HCT116 (cell line): Measurements from ENCODE around the gene ATP13A5. TPM values are rescaled to one million over a fixed set of nuclear protein-coding genes. Genes with fewer than 3 reads are reported as not detected.

ENCODE experiments used
- ATAC-seq: fragments of 200-7000 bp; cut with Tn5 transposase; 2 replicates; pipeline ENCODE4 v1.9.1; 2020; ENCODE audit warnings: mild to moderate bottlenecking, moderate library complexity
- BruUV-seq: library from RNA; stranded (reverse); fragments of 400-500 nt; replicated peaks from 2 replicates; lab custom pipeline; 2021; lab: Mats Ljungman, UMichigan
- CTCF ChIA-PET: fragments of 300-600 bp; sonication (Branson Sonifier 250); formaldehyde crosslinking; loops from one replicate; lab custom pipeline; 2021; ENCODE audit warnings: antibody characterized with exemption; lab: Charles Lee
- POLR2A ChIA-PET: fragments of 300-600, 350-600 bp; sonication (Branson Sonifier 250); formaldehyde crosslinking; loops from one replicate; lab custom pipeline; 2021; ENCODE audit warnings: antibody characterized with exemption; lab: Charles Lee
- RAD21 ChIA-PET, 2 experiments: fragments of 300-600 bp; sonication (Branson Sonifier 250); formaldehyde crosslinking; loops; one replicate each; lab custom pipeline; 2023; ENCODE audit warnings: low total read pairs in 2 of 2; ENCODE audit not compliant: uncharacterized antibody in 2 of 2, unreplicated experiment in 2 of 2, low non-redundant PET in 1 of 2; lab: Charles Lee
- DNase-seq: peaks from one replicate; pipeline ENCODE4 v3.0.0-alpha.2; 2010; ENCODE audit warnings: low read depth, low spot score
- H2AFZ ChIP-seq: fragments of 200-600 bp; shearing (Covaris generic), sonication (generic); 2 replicates; pipeline ENCODE4 v1.6.1; 2017; ENCODE audit warnings: low read depth, mixed run types, mixed read lengths, antibody characterized with exemption, low read length; ENCODE audit not compliant: poor library complexity, severe bottlenecking
- H3K27ac ChIP-seq: 2 replicates; pipeline ENCODE4 v1.5.1; 2012; ENCODE audit warnings: low read depth, low read length
- H3K27me3 ChIP-seq: fragments of 200-600 bp; sonication (generic); 2 replicates; pipeline ENCODE4 v1.6.1; 2016; ENCODE audit warnings: mixed run types, low read length, mixed read lengths; ENCODE audit not compliant: insufficient read depth
- H3K36me3 ChIP-seq, 2 experiments: fragments of 200-500 bp in 1 of 2; fragments of 200-600 bp in 1 of 2; sonication (Bioruptor generic) in 1 of 2; sonication (generic) in 1 of 2; 2 replicates each; pipeline versions ENCODE4 v1.5.1 to v1.6.1; 2014 to 2016; ENCODE audit warnings: low read length in 2 of 2, inconsistent platforms in 1 of 2, mixed read lengths in 1 of 2, mixed run types in 1 of 2; ENCODE audit not compliant: insufficient read depth in 2 of 2, control insufficient read depth in 1 of 2
- H3K4me1 ChIP-seq, 2 experiments: fragments of 200-600 bp in 1 of 2; sonication (generic) in 1 of 2; 2 replicates each; pipeline versions ENCODE4 v1.5.1 to v1.6.1; 2012 to 2017; ENCODE audit warnings: low read length in 2 of 2, inconsistent platforms in 1 of 2, mild to moderate bottlenecking in 1 of 2, mixed read lengths in 1 of 2, mixed run types in 1 of 2, moderate library complexity in 1 of 2; ENCODE audit not compliant: insufficient read depth in 2 of 2, control insufficient read depth in 1 of 2
- H3K4me2 ChIP-seq: fragments of 200-600 bp; sonication (generic); 2 replicates; pipeline ENCODE4 v1.6.1; 2017; ENCODE audit warnings: mixed run types, low read length, mixed read lengths
- H3K4me3 ChIP-seq, 2 experiments: fragments of 200-600 bp in 1 of 2; sonication (generic) in 1 of 2; replicated peaks in 1 of 2; 2 replicates each; pipeline ENCODE4 v1.5.1; 2011 to 2016; ENCODE audit warnings: low read length in 2 of 2, control low read depth in 1 of 2, low read depth in 1 of 2, mild to moderate bottlenecking in 1 of 2, mixed read lengths in 1 of 2, mixed run types in 1 of 2
- H3K79me2 ChIP-seq: fragments of 200-600 bp; sonication (generic); 2 replicates; pipeline ENCODE4 v1.6.1; 2017; ENCODE audit warnings: mild to moderate bottlenecking, mixed run types, low read length, moderate library complexity, mixed read lengths; ENCODE audit not compliant: insufficient read depth
- H3K9ac ChIP-seq: fragments of 200-600 bp; sonication (generic); 2 replicates; pipeline ENCODE4 v1.6.1; 2016; ENCODE audit warnings: low read length, mixed read lengths
- H3K9me2 ChIP-seq: fragments of 200-600 bp; sonication (generic), shearing (Covaris generic); 2 replicates; pipeline ENCODE4 v1.6.1; 2017; ENCODE audit warnings: mixed run types, mild to moderate bottlenecking, moderate library complexity; ENCODE audit not compliant: insufficient read depth
- H3K9me3 ChIP-seq, 2 experiments: fragments of 200-500 bp in 1 of 2; fragments of 200-600 bp in 1 of 2; sonication (Bioruptor generic) in 1 of 2; sonication (generic) in 1 of 2; 2 replicates each; pipeline ENCODE4 v1.6.1; 2014 to 2017; ENCODE audit warnings: low read length in 2 of 2, mixed read lengths in 2 of 2, inconsistent platforms in 1 of 2, low read depth in 1 of 2, mild to moderate bottlenecking in 1 of 2, mixed run types in 1 of 2, moderate library complexity in 1 of 2; ENCODE audit not compliant: control insufficient read depth in 1 of 2, insufficient read depth in 1 of 2
- H4K20me1 ChIP-seq: fragments of 200-600 bp; sonication (generic), shearing (Covaris generic); 2 replicates; pipeline ENCODE4 v1.6.1; 2017; ENCODE audit warnings: mixed run types, mild to moderate bottlenecking, moderate library complexity; ENCODE audit not compliant: insufficient read depth
- CBX3 ChIP-seq: IDR thresholded peaks from 2 replicates; pipeline ENCODE4 v1.6.1; 2012; ENCODE audit warnings: low read depth
- CEBPB ChIP-seq: IDR thresholded peaks from 2 replicates; pipeline ENCODE4 v1.6.1; 2012; ENCODE audit warnings: low read depth
- EGR1 ChIP-seq: IDR thresholded peaks from 2 replicates; pipeline ENCODE4 v1.6.1; 2012; ENCODE audit warnings: low read depth
- ELF1 ChIP-seq: IDR thresholded peaks from 2 replicates; pipeline ENCODE4 v1.6.1; 2012; ENCODE audit warnings: low read depth, borderline replicate concordance
- EZH2phosphoT487 ChIP-seq: fragments of 200-600 bp; IDR thresholded peaks from 2 replicates; pipeline ENCODE4 v1.6.1; 2018; ENCODE audit warnings: antibody characterized with exemption, borderline replicate concordance
- MAX ChIP-seq: IDR thresholded peaks from 2 replicates; pipeline ENCODE4 v1.6.1; 2012
- RAD21 ChIP-seq: IDR thresholded peaks from 2 replicates; pipeline ENCODE4 v1.6.1; 2012; ENCODE audit warnings: low read depth, mild to moderate bottlenecking
- SIN3A ChIP-seq: IDR thresholded peaks from 2 replicates; pipeline ENCODE4 v1.6.1; 2012; ENCODE audit warnings: low read depth
- SP1 ChIP-seq: IDR thresholded peaks from 2 replicates; pipeline ENCODE4 v1.6.1; 2012; ENCODE audit warnings: low read depth
- SRF ChIP-seq: IDR thresholded peaks from 2 replicates; pipeline ENCODE4 v1.6.1; 2012; ENCODE audit warnings: low read depth
- TCF7L2 ChIP-seq: IDR thresholded peaks from 2 replicates; pipeline ENCODE4 v1.7.0; 2011; ENCODE audit warnings: borderline replicate concordance, inconsistent platforms; ENCODE audit not compliant: insufficient read depth, insufficient read length; ENCODE audit errors: extremely low read depth
- ZBTB33 ChIP-seq: IDR thresholded peaks from 2 replicates; pipeline ENCODE4 v1.6.1; 2011; ENCODE audit warnings: mild to moderate bottlenecking, low read length, moderate library complexity; ENCODE audit not compliant: insufficient replicate concordance; ENCODE audit errors: extremely low read depth
- intact Hi-C: fragments of 100-400 bp; cut with micrococcal nuclease; formaldehyde crosslinking; loops from 2 replicates; pipeline ENCODE4 v1.10.0; 2022
- total RNA-seq: library from RNA; stranded (reverse); gene quantifications from one replicate; pipeline ENCODE4 v1.2.1, GENCODE V29; 2021; ENCODE audit not compliant: unreplicated experiment

ATP13A5 gene
- total RNA-seq, 1 experiment from 2014 or later = not detected

GRCh38 chr3:193345431-193345830 is 33.1 kb downstream of the ATP13A5 start:
- RAD21 ChIA-PET = no interaction called here
- H4K20me1 ChIP-seq = no peaks in the 10 kb centered on the region
- H2AFZ ChIP-seq = no peak overlapping the region
- no TSS peak for BruUV-seq
- H3K27ac ChIP-seq = no peak overlapping the region
- H3K27me3 ChIP-seq = peaks cover 34% of the 10 kb centered on the region
- no peaks in the 10 kb centered on the region for H3K36me3 ChIP-seq
- CTCF ChIA-PET = no interaction called here
- H3K4me2 ChIP-seq = no peak overlapping the region
- H3K4me1 ChIP-seq = no peaks in the 10 kb centered on the region
- no peaks in the 10 kb centered on the region for H3K9me2 ChIP-seq
- intact Hi-C loops = no loop called here
- ATAC-seq (no peak), DNase-seq (no peak)
- H3K79me2 ChIP-seq = no peaks in the 10 kb centered on the region
- POLR2A ChIA-PET = no interaction called here
- no peak overlapping the region for H3K9ac ChIP-seq
- no peaks in the 10 kb centered on the region for H3K9me3 ChIP-seq
- TF ChIP-seq SIN3A (no peak), ZBTB33 (no peak), CBX3 (no peak), EZH2phosphoT487 (no peak), CEBPB (no peak), MAX (no peak), TCF7L2 (no peak), EGR1 (no peak), SP1 (no peak), RAD21 (no peak), SRF (no peak), ELF1 (no peak)
- TF ChIP-seq, all 23 proteins: peak for 0
- H3K4me3 ChIP-seq = no peak overlapping the region
